ENCODE data around the gene SMPDL3A. TPM values are rescaled to one million over a fixed set of nuclear protein-coding genes. Genes with fewer than 3 reads are reported as not detected.

The SMPDL3A gene
- total RNA-seq, 1 experiment from 2014 or later = 10.3 TPM

DNA sequence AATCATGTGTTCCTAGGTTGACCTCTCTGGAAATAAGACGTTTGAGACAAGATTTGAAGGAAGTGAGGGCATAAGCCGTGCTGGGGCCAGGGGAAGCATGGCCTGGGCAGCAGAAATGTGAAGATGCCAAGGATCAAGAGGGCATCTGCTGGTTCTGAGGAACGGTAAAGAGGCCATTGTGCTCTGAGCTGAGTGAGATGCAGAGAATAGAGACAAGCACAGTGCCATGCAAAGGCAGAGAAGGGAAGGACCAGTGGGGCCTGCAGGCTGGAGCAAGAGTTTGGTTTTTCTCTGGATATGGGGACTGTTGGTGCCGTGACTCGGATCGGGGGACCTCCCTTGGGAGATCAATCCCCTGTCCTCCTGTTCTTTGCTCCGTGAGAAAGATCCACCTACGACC is 50.8 kb downstream of the SMPDL3A start:
- POLR2A ChIA-PET (ENCODE audit: low non-redundant PET) = no interaction called here
- Histone ChIP-seq H3K4me1 (ENCODE audit: insufficient read depth, low read length, poor library complexity, severe bottlenecking) (peaks cover 27% of the 10 kb centered on the region), H3K27ac (ENCODE audit: low read depth, low read length, poor library complexity, severe bottlenecking) (no peak overlapping the region), H3K4me3 (ENCODE audit: low read depth, low read length, poor library complexity, severe bottlenecking) (peak overlapping the region; percentile 2), H3K36me3 (ENCODE audit: insufficient read depth, low read length, poor library complexity, severe bottlenecking) (no peaks in the 10 kb centered on the region), H3K27me3 (replicated peaks; ENCODE audit: insufficient read depth, low read depth, low read length, poor library complexity) (no peaks in the 10 kb centered on the region), H3K9me3 (ENCODE audit: low read depth, low read length, poor library complexity, severe bottlenecking) (no peaks in the 10 kb centered on the region)
- TF ChIP-seq EZH2 (IDR thresholded peaks at IDR 0.05; ENCODE audit: borderline replicate concordance, low read depth, low read length, poor library complexity, severe bottlenecking) = no peak
- BruUV-seq (replicated peaks) = TSS peak; percentile 42
- intact Hi-C loops (cut with micrococcal nuclease; ENCODE audit: unreplicated experiment) = loop anchor here (1.0 to 10.0 kb wide), 7 partner anchors 31 to 435 kb away; partner anchors contain the start of gene PKIB
- CTCF ChIA-PET = interaction anchor here (1.0 to 2.5 kb wide), 8 partner anchors 27 to 540 kb away, joined by 3 to 27 read pairs (median 6); partner anchors contain the start of gene PKIB
- no peak for DNase-seq (ENCODE audit: low spot score)

- ChIA-PET POLR2A (ENCODE audit: low non-redundant PET) (no interaction called here), CTCF (no interaction called here)
- DNase-seq (ENCODE audit: low spot score) = no peak
- no peak overlapping the region for H3K27ac ChIP-seq (ENCODE audit: low read depth, low read length, poor library complexity, severe bottlenecking)
- no peak for TF ChIP-seq EZH2 (IDR thresholded peaks at IDR 0.05; ENCODE audit: borderline replicate concordance, low read depth, low read length, poor library complexity, severe bottlenecking)
- TF ChIP-seq, protein P1, sequence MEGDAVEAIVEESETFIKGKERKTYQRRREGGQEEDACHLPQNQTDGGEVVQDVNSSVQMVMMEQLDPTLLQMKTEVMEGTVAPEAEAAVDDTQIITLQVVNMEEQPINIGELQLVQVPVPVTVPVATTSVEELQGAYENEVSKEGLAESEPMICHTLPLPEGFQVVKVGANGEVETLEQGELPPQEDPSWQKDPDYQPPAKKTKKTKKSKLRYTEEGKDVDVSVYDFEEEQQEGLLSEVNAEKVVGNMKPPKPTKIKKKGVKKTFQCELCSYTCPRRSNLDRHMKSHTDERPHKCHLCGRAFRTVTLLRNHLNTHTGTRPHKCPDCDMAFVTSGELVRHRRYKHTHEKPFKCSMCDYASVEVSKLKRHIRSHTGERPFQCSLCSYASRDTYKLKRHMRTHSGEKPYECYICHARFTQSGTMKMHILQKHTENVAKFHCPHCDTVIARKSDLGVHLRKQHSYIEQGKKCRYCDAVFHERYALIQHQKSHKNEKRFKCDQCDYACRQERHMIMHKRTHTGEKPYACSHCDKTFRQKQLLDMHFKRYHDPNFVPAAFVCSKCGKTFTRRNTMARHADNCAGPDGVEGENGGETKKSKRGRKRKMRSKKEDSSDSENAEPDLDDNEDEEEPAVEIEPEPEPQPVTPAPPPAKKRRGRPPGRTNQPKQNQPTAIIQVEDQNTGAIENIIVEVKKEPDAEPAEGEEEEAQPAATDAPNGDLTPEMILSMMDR (conservative IDR thresholded peaks at IDR 0.05; ENCODE audit: low read depth, low read length) = no peak
- intact Hi-C loops (cut with micrococcal nuclease; ENCODE audit: unreplicated experiment) = no loop called here
- peaks cover 9% of the 10 kb centered on the region for H3K4me1 ChIP-seq (ENCODE audit: insufficient read depth, low read length, poor library complexity, severe bottlenecking)
- H3K36me3 ChIP-seq (ENCODE audit: insufficient read depth, low read length, poor library complexity, severe bottlenecking) = no peaks in the 10 kb centered on the region
- H3K27me3 ChIP-seq (replicated peaks; ENCODE audit: insufficient read depth, low read depth, low read length, poor library complexity) = no peaks in the 10 kb centered on the region
- no peak overlapping the region for H3K4me3 ChIP-seq (ENCODE audit: low read depth, low read length, poor library complexity, severe bottlenecking)
- no TSS peak for BruUV-seq (replicated peaks)
- H3K9me3 ChIP-seq (ENCODE audit: low read depth, low read length, poor library complexity, severe bottlenecking) = no peaks in the 10 kb centered on the region
These were observed 56.4 kb downstream of the SMPDL3A start for GRCh38 chr6:122845464-122845863.

- intact Hi-C loops (cut with micrococcal nuclease; ENCODE audit: unreplicated experiment) = no loop called here
- H3K27ac ChIP-seq (ENCODE audit: low read depth, low read length, poor library complexity, severe bottlenecking) = peak overlapping the region; percentile 47
- H3K27me3 ChIP-seq (replicated peaks; ENCODE audit: insufficient read depth, low read depth, low read length, poor library complexity) = no peaks in the 10 kb centered on the region
- H3K36me3 ChIP-seq (ENCODE audit: insufficient read depth, low read length, poor library complexity, severe bottlenecking) = no peaks in the 10 kb centered on the region
- CTCF ChIA-PET = no interaction called here
- H3K9me3 ChIP-seq (ENCODE audit: low read depth, low read length, poor library complexity, severe bottlenecking) = no peaks in the 10 kb centered on the region
- H3K4me1 ChIP-seq (ENCODE audit: insufficient read depth, low read length, poor library complexity, severe bottlenecking) = peaks cover 9% of the 10 kb centered on the region
- no peak overlapping the region for H3K4me3 ChIP-seq (ENCODE audit: low read depth, low read length, poor library complexity, severe bottlenecking)
- BruUV-seq (replicated peaks) = no TSS peak
- no peak for TF ChIP-seq EZH2 (IDR thresholded peaks at IDR 0.05; ENCODE audit: borderline replicate concordance, low read depth, low read length, poor library complexity, severe bottlenecking)
- TF ChIP-seq, protein P1 (conservative IDR thresholded peaks at IDR 0.05; ENCODE audit: low read depth, low read length) = no peak
- DNase-seq (ENCODE audit: low spot score) = no peak
- POLR2A ChIA-PET (ENCODE audit: low non-redundant PET) = no interaction called here
These were observed 57.0 kb downstream of the SMPDL3A start for GRCh38 chr6:122845916-122846612.
